IMR-90 (cell line): ENCODE data around the gene CREG1. TPM values are rescaled to one million over a fixed set of nuclear protein-coding genes. Genes with fewer than 3 reads are reported as not detected.

Experiments used
- ATAC-seq: fragments of 200-7000 bp; cut with Tn5 transposase; 2 replicates; pipeline ENCODE4 v1.9.1; 2020; ENCODE audit warnings: low read depth, mild to moderate bottlenecking, moderate library complexity
- BruUV-seq: library from RNA; stranded (reverse); fragments of 400-500 nt; replicated peaks from 2 replicates; lab custom pipeline; 2021; lab: Mats Ljungman, UMichigan
- CTCF ChIA-PET: fragments of 300-600 bp; formaldehyde crosslinking; extraction: SDS; loops from one replicate; lab custom pipeline; 2021; ENCODE audit warnings: antibody characterized with exemption; lab: Yijun Ruan, JAX
- POLR2A ChIA-PET: fragments of 300-600 bp; sonication (Branson Sonifier 250); formaldehyde crosslinking; loops from one replicate; lab custom pipeline; 2022; ENCODE audit warnings: antibody characterized with exemption; ENCODE audit not compliant: unreplicated experiment; lab: Charles Lee
- DNase-seq: peaks from one replicate; pipeline ENCODE4 v3.0.0; 2013
- H2AFZ ChIP-seq: replicated peaks from 2 replicates; pipeline ENCODE3; 2013; ENCODE audit warnings: low read length, mild to moderate bottlenecking; ENCODE audit not compliant: poor library complexity
- H2AK5ac ChIP-seq: 2 replicates; pipeline ENCODE4 v1.6.1; 2013; ENCODE audit warnings: low read depth, low read length, inconsistent platforms
- H2AK9ac ChIP-seq: replicated peaks from 2 replicates; pipeline ENCODE3; 2013; ENCODE audit warnings: mild to moderate bottlenecking, low read depth, low read length, moderate library complexity; ENCODE audit not compliant: poor library complexity
- H2BK120ac ChIP-seq: 2 replicates; pipeline ENCODE4 v1.6.1; 2013; ENCODE audit warnings: low read depth, low read length, inconsistent platforms
- H2BK15ac ChIP-seq: 3 replicates; pipeline ENCODE4 v1.6.1; 2013; ENCODE audit warnings: low read depth, low read length, inconsistent platforms
- H2BK20ac ChIP-seq: 2 replicates; pipeline ENCODE4 v1.6.1; 2013; ENCODE audit warnings: low read depth, mild to moderate bottlenecking, inconsistent platforms, low read length, moderate library complexity
- H2BK5ac ChIP-seq: 2 replicates; pipeline ENCODE4 v1.6.1; 2013; ENCODE audit warnings: mild to moderate bottlenecking, low read depth, low read length, inconsistent platforms; ENCODE audit not compliant: poor library complexity, severe bottlenecking
- H3K14ac ChIP-seq: replicated peaks from 2 replicates; pipeline ENCODE4 v1.6.1; 2013; ENCODE audit warnings: low read depth, low read length, inconsistent platforms
- H3K18ac ChIP-seq: 2 replicates; pipeline ENCODE4 v1.6.1; 2013; ENCODE audit warnings: low read depth, low read length, control low read depth
- H3K23ac ChIP-seq: 2 replicates; pipeline ENCODE4 v1.6.1; 2013; ENCODE audit warnings: low read depth, low read length, inconsistent platforms
- H3K27ac ChIP-seq: 2 replicates; pipeline ENCODE4 v1.5.1; 2013; ENCODE audit warnings: mild to moderate bottlenecking, control low read depth, low read length; ENCODE audit not compliant: insufficient read depth
- H3K27me3 ChIP-seq: 2 replicates; pipeline ENCODE4 v1.6.1; 2013; ENCODE audit warnings: low read length; ENCODE audit not compliant: control insufficient read depth, insufficient read depth
- H3K36me3 ChIP-seq: 2 replicates; pipeline ENCODE4 v1.6.1; 2013; ENCODE audit warnings: low read length, mixed read lengths; ENCODE audit not compliant: control insufficient read depth, insufficient read depth
- H3K4ac ChIP-seq: 2 replicates; pipeline ENCODE4 v1.6.1; 2013; ENCODE audit warnings: low read depth, low read length, inconsistent platforms
- H3K4me1 ChIP-seq: 2 replicates; pipeline ENCODE4 v1.6.1; 2013; ENCODE audit warnings: low read length, mixed read lengths; ENCODE audit not compliant: control insufficient read depth, insufficient read depth
- H3K4me2 ChIP-seq: 2 replicates; pipeline ENCODE4 v1.6.1; 2013; ENCODE audit warnings: low read depth, mild to moderate bottlenecking, control low read depth, low read length, moderate library complexity
- H3K4me3 ChIP-seq: 2 replicates; pipeline ENCODE4 v1.5.1; 2013; ENCODE audit warnings: low read depth, mild to moderate bottlenecking, control low read depth, low read length, moderate library complexity; ENCODE audit not compliant: insufficient read depth
- H3K56ac ChIP-seq: 2 replicates; pipeline ENCODE4 v1.6.1; 2013; ENCODE audit warnings: low read length, inconsistent platforms; ENCODE audit not compliant: insufficient read depth; ENCODE audit errors: extremely low read depth
- H3K79me1 ChIP-seq, 2 experiments: 2 replicates each; pipeline ENCODE4 v1.6.1; 2013; ENCODE audit warnings: low read length in 2 of 2, inconsistent platforms in 1 of 2, low read depth in 1 of 2
- H3K9ac ChIP-seq: 2 replicates; pipeline ENCODE4 v1.6.1; 2013; ENCODE audit warnings: low read depth, low read length, control low read depth
- H3K9me1 ChIP-seq: 2 replicates; pipeline ENCODE4 v1.6.1; 2013; ENCODE audit warnings: low read length, inconsistent platforms; ENCODE audit not compliant: insufficient read depth
- H3K9me3 ChIP-seq: 2 replicates; pipeline ENCODE4 v1.6.1; 2013; ENCODE audit warnings: low read length; ENCODE audit not compliant: control insufficient read depth, insufficient read depth
- H4K20me1 ChIP-seq: 2 replicates; pipeline ENCODE4 v1.6.1; 2013; ENCODE audit warnings: low read length, inconsistent platforms; ENCODE audit not compliant: insufficient read depth
- H4K5ac ChIP-seq: 2 replicates; pipeline ENCODE4 v1.6.1; 2013; ENCODE audit warnings: mild to moderate bottlenecking, low read depth, low read length, control low read depth
- H4K8ac ChIP-seq, 2 experiments: 2 replicates each; pipeline ENCODE4 v1.6.1; 2013; ENCODE audit warnings: low read depth in 2 of 2, low read length in 2 of 2, control low read depth in 1 of 2, inconsistent platforms in 1 of 2
- H4K91ac ChIP-seq: 2 replicates; pipeline ENCODE4 v1.6.1; 2013; ENCODE audit warnings: low read depth, low read length, inconsistent platforms; ENCODE audit not compliant: insufficient read depth
- BHLHE40 ChIP-seq: fragments of 150-350 bp; IDR thresholded peaks from 2 replicates; pipeline ENCODE4 v1.6.1; 2016; ENCODE audit warnings: mild to moderate bottlenecking, low read depth, low read length
- CEBPB ChIP-seq: IDR thresholded peaks from 2 replicates; pipeline ENCODE4 v1.6.1; 2012; ENCODE audit warnings: low read depth, low read length, improper control_type of control experiment
- CHD1 ChIP-seq: IDR thresholded peaks from 2 replicates; pipeline ENCODE4 v1.6.1; 2012; ENCODE audit warnings: low read depth, low read length, improper control_type of control experiment
- CTCF ChIP-seq: conservative IDR thresholded peaks from 2 replicates; pipeline ENCODE4 v1.5.1; 2012; ENCODE audit warnings: mild to moderate bottlenecking, low read depth, low read length, improper control_type of control experiment
- ELK1 ChIP-seq: fragments of 150-350 bp; IDR thresholded peaks from 2 replicates; pipeline ENCODE4 v1.6.1; 2016; ENCODE audit warnings: low read depth, mild to moderate bottlenecking, low read length, moderate library complexity, borderline replicate concordance
- FOS ChIP-seq: fragments of 150-350 bp; IDR thresholded peaks from 2 replicates; pipeline ENCODE4 v1.6.1; 2016; ENCODE audit warnings: low read depth, low read length
- MAFK ChIP-seq: IDR thresholded peaks from 2 replicates; pipeline ENCODE4 v1.6.1; 2012; ENCODE audit warnings: low read depth, low read length, improper control_type of control experiment
- MAZ ChIP-seq: IDR thresholded peaks from 2 replicates; pipeline ENCODE4 v1.6.1; 2012; ENCODE audit warnings: low read depth, mild to moderate bottlenecking, low read length, improper control_type of control experiment, moderate library complexity, borderline replicate concordance
- MXI1 ChIP-seq: IDR thresholded peaks from 2 replicates; pipeline ENCODE4 v1.6.1; 2012; ENCODE audit warnings: low read depth, mild to moderate bottlenecking, low read length, moderate library complexity, borderline replicate concordance
- NFE2L2 ChIP-seq: fragments of 150-350 bp; IDR thresholded peaks from 2 replicates; pipeline ENCODE4 v1.6.1; 2016; ENCODE audit warnings: low read depth, mild to moderate bottlenecking, low read length
- POLR2A ChIP-seq: IDR thresholded peaks from 2 replicates; pipeline ENCODE4 v1.6.1; 2012; ENCODE audit warnings: mild to moderate bottlenecking, low read depth, low read length
- RAD21 ChIP-seq: IDR thresholded peaks from 2 replicates; pipeline ENCODE4 v1.6.1; 2012; ENCODE audit warnings: low read length, improper control_type of control experiment
- RCOR1 ChIP-seq: IDR thresholded peaks from 2 replicates; pipeline ENCODE4 v1.6.1; 2012; ENCODE audit warnings: mild to moderate bottlenecking, low read length, improper control_type of control experiment; ENCODE audit not compliant: insufficient replicate concordance
- RFX5 ChIP-seq: IDR thresholded peaks from 2 replicates; pipeline ENCODE4 v1.8.0; 2012; ENCODE audit warnings: low read depth, mild to moderate bottlenecking, low read length, moderate library complexity
- SMC3 ChIP-seq: fragments of 150-350 bp; IDR thresholded peaks from 2 replicates; pipeline ENCODE4 v1.6.1; 2016; ENCODE audit warnings: low read depth, mild to moderate bottlenecking, antibody characterized with exemption, low read length, moderate library complexity
- USF2 ChIP-seq: fragments of 150-350 bp; IDR thresholded peaks from 2 replicates; pipeline ENCODE4 v1.6.1; 2017; ENCODE audit warnings: mild to moderate bottlenecking, antibody characterized with exemption, low read length, low read depth
- WGBS, 2 experiments: methylation state at CpG; one replicate each; pipeline versions ENCODE4 v1.1.5 to v1.1.7; 2013; ENCODE audit warnings: missing lambda C conversion rate in 2 of 2; ENCODE audit not compliant: insufficient read length in 1 of 2; ENCODE audit errors: extremely low coverage in 2 of 2; 5-methylcytosine and 5-hydroxymethylcytosine counted together
- dilution Hi-C: fragments of 300-500 bp; cut with HindIII; formaldehyde crosslinking; loops from one replicate; pipeline ENCODE4 v1.14.3; 2018; ENCODE audit warnings: low sequenced_read_pairs; ENCODE audit not compliant: unreplicated experiment
- in situ Hi-C: fragments of 300-500 bp; cut with MboI; formaldehyde crosslinking; loops from 3 replicates; pipeline ENCODE4 v1.14.3; 2019; ENCODE audit warnings: low sequenced_read_pairs, inconsistent platforms, mixed read lengths
- intact Hi-C: fragments of 100-400 bp; cut with micrococcal nuclease; formaldehyde crosslinking; loops from 2 replicates; pipeline ENCODE4 v1.10.0; 2022
- polyA plus RNA-seq, 3 experiments: library from polyadenylated mRNA; depleted of rRNA; stranded (reverse); fragments of >200 nt; gene quantifications; 2 replicates each; pipeline ENCODE4 v1.2.3, GENCODE V29; 2012; ENCODE audit warnings: low replicate concordance in 1 of 3
- total RNA-seq: library from RNA; depleted of rRNA; stranded (reverse); fragments of >200 nt; gene quantifications from 2 replicates; pipeline ENCODE4 v1.2.3, GENCODE V29; 2012

Gene CREG1
- total and polyA plus RNA-seq, 2 of the 4 experiments (the other 2 are of a cell fraction): 2.9 to 6.4 TPM

- no peak overlapping the region for H3K9ac ChIP-seq
- no peaks in the 10 kb centered on the region for H3K9me1 ChIP-seq
- TF ChIP-seq RFX5: no peak
- no peak for TF ChIP-seq CHD1
- TF ChIP-seq SMC3: no peak
- TF ChIP-seq BHLHE40: no peak
- TF ChIP-seq USF2: no peak
- no peak for TF ChIP-seq POLR2A
- no peak for TF ChIP-seq ELK1
- TF ChIP-seq CEBPB: no peak
- no peak for TF ChIP-seq NFE2L2
- TF ChIP-seq RCOR1: no peak
- no peak for TF ChIP-seq FOS
- TF ChIP-seq MAFK: no peak
- TF ChIP-seq MXI1: no peak
- no peak for TF ChIP-seq RAD21
- TF ChIP-seq MAZ: no peak
- TF ChIP-seq CTCF: no peak
- H3K4ac ChIP-seq: no peak overlapping the region
- no peak overlapping the region for H2BK15ac ChIP-seq
- H3K4me1 ChIP-seq: no peaks in the 10 kb centered on the region
- no peak overlapping the region for H3K4me2 ChIP-seq
- H3K79me1 ChIP-seq: no peaks in the 10 kb centered on the region
- no TSS peak for BruUV-seq
- no peaks in the 10 kb centered on the region for H3K36me3 ChIP-seq
- no peak overlapping the region for H2AFZ ChIP-seq
- WGBS, 2 experiments: 0% methylated on average over 1 of the region's 4 CpGs; no CpG with 5 or more reads in 1 of the 2 experiments
- no peak overlapping the region for H3K23ac ChIP-seq
- H2BK20ac ChIP-seq: no peak overlapping the region
- no peak overlapping the region for H3K14ac ChIP-seq
- no peak overlapping the region for H4K8ac ChIP-seq
- H4K5ac ChIP-seq: no peak overlapping the region
- ChIA-PET CTCF (no interaction called here), POLR2A (interaction anchor here (0.7 kb wide), 1 partner anchor 49 kb away, joined by 3 read pairs; no protein-coding TSS in a partner anchor)
- no peak overlapping the region for H2BK120ac ChIP-seq
- H3K27me3 ChIP-seq: peaks cover 7% of the 10 kb centered on the region
- no peak overlapping the region for H3K18ac ChIP-seq
- no peak overlapping the region for H3K27ac ChIP-seq
- intact Hi-C loops (no loop called here), in situ Hi-C loops (no loop called here), dilution Hi-C loops (no loop called here)
- no peak overlapping the region for H2BK5ac ChIP-seq
- DNase-seq (no peak), ATAC-seq (no peak)
- no peak overlapping the region for H2AK5ac ChIP-seq
- no peaks in the 10 kb centered on the region for H3K9me3 ChIP-seq
- H3K4me3 ChIP-seq: no peak overlapping the region
- H4K91ac ChIP-seq: no peak overlapping the region
- H2AK9ac ChIP-seq: no peak overlapping the region
- H3K56ac ChIP-seq: no peak overlapping the region
- no peaks in the 10 kb centered on the region for H4K20me1 ChIP-seq
These were observed 37.7 kb downstream of the CREG1 start for GRCh38 chr1:167515893-167516321.
